Muscle of arm (tissue), 12 donors: Measurements from ENCODE around the gene UBR3. TPM values are rescaled to one million over a fixed set of nuclear protein-coding genes. Genes with fewer than 3 reads are reported as not detected.
"Not testable (repeated sequence)": the region's sequence is repeated elsewhere in the genome, so short reads cannot be mapped to it uniquely, and the experiment has no call there.

Source experiments
- DNase-seq: peaks from one replicate; pipeline ENCODE4 v3.0.0-alpha.2; 2013
- polyA plus RNA-seq, 12 donors: library from polyadenylated mRNA; unstranded; fragments of 120-200 nt; gene quantifications; one replicate each; pipeline ENCODE4 v1.2.1, GENCODE V29; 2013; ENCODE audit not compliant: insufficient read length in 12 of 12

The UBR3 gene
- polyA plus RNA-seq, 12 donors: 23.4 to 65.9 (median 53.2) TPM; not detected in 1

DNA sequence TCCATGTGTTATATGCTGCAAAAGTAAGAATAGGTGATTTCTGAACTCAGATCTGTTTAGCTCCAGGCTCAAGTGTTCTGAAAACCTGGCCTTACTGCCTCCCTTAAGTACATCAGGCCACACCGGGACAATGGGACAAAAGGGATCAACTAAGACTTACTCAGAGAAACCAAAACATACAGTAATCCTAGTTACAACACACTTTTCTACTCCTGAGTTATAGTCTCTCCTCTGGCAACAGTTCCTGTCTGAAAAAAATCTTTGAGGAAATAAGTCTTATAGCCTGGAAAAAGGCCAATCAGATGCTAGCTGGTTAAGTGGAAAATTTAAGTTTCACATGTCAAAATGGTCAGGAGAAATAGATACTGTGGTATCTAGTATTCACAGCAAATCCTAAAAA lies 8.1 kb upstream of the UBR3 start:
- no peak for DNase-seq

DNA sequence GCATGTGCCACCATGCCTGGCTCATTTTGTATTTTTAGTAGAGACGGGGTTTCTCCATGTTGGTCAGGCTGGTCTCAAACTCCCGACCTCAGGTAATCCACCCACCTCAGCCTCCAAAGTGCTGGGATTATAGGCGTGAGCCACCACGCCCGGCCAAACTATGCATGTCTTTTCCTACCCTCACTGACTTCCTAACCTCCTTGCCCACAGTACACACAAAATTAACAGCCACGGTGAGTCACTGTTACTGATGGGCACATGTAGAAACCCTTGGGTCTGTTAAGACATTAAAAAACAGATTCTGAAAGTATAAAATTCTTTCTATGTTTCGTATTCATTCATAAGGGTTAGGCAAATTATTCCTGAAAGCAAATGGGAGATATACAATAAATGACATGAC lies 7.2 kb upstream of the UBR3 start:
- not testable (repeated sequence) for DNase-seq

DNA sequence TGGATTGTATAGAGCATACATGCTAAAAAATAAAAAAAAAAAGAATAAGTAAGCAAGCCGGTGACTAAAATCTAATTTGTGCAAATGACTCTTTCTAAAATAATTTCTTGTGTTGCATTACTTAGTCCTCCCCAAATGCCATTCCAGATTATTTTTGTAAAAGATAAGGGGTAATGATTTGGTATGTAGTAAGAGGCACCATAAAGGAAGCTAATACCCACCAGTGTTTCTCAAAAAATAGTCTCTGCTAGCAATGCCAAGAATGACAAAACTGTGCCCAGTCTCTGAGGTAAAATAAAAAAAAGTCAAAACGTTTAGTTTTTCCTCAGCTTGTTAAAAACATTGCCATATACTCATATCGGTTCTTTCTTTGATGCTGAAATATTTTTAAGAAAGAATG lies 5.2 kb upstream of the UBR3 start:
- no peak for DNase-seq

DNA sequence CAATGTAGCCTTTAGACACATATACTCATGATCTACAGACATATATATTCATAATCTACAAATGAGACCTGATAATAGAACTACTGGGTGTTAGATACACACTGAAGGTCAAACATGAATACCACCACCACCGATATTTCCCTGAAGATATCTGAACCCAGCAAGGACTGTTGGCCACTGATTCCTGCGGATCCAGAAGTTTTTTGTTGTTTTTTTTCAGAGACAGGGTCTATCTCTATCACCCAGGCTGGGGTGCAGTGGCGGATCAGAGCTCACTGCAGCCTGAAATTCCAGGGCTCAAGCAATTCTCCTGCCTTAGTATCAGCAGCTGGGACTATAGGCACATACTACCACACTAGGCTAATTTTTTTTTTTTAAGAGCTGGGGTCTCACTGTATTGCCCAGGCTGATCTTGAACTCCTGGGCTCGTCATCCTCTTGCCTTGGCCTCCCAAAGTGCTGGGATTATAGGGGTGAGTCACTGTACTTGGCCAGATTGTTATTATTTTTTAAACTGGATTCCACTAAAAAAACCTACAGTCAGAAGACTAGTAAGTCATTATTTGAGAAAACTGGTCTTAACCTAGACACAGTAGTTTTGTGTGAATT lies 4.4 kb upstream of the UBR3 start:
- DNase-seq: no peak

DNA sequence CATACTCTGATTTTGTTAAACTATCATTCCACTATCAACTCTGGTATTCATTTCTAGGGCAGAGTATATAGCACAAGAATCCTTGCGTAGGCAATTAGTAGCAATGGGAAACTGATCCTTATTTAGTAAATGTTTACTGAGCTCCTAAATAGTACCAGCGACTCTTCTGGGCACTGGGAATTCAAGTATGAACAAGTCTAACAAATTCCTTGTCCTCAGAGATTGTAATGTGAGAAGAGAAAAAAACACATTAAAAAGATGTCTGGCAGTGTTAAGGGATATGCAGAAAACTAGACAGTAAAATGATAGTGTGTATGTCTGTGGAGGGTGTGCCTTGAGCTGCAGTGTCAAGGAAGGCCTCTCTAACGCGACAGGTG lies 3.3 kb upstream of the UBR3 start:
- DNase-seq: no peak

DNA sequence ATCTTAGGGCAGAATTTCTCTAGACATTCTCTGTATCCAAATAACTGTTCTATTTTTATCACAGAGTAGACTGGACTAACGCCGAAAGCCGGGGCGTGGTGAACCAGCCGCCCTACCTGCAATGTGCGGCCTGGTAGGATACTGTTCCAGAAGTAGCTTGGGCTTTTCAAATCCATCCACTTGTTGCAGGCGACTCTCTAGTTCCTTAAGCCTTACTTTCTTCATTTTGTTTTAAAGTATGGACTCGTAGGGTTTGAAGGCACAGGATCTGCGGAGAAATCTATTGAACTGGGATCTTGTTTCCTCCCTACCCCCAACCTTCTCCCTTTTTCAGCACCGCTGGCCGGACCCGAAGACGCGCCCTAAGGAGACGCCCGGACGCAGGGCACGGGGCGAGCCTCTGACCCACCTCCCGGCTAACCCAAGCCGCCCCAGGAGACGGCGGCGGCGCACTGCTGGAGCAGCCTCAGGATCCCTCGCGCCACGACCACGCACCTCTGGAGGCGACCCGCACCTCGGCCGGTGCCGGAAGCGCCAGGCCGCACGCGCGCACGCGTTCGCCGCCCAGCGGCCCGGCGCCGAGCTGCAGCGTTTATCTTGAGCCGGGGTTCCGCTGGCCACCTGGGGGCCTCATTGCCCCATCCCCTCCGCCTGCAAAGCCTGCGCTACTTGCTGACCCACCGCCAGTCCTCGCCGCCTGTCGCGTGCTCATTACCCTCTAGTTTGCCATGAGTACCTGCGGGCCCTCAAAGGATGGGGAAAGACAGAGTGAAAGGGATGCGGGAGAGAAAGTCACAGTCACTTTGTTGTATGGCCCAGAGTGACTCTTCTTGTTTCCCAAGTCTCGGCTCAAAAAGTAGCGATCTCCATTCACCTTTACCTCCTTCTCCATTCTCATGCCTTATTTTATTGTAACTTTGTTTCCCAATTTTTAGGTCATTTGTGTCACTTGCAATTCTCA lies 2.6 kb upstream of the UBR3 start, which contains the start of gene METTL5:
Gene METTL5 (minus strand): TSS at position 533 of the 961 bp plus-strand sequence. CDS start 308 bp downstream, at position 225.
- peak; percentile 83 for DNase-seq

DNA sequence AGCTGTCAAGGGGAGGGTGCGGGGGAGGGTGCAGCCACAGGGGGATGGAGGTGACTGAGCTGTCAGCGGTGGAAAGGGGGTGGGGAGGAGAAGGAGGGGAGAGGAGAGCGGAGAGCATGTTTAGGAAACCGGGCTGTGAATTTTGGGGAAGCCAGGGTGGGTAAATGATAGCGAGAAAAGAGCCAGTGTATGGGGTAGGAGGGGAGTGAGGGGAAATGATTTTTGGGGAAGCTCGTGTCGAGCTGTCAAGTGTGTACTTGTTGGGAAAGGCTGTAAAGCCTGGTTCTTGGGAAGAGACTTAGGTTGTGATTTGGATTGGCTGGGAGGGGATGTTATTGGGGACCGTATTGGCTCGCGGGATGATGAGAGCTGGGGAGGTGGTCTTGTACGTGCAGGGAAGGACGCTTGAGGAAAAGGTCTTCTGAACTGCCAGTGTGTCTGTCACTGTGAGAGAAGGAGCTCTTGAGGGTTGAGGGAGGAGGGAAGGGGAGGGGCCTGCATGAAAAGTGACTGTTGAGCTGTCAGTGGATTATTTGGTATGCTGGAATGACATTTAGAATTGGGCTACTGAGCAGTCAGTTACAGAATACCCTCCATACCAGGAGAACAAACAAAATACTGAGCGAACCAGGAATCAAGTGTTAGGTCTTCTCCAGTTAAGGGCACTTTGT lies 1.0 kb downstream of the UBR3 start:
- DNase-seq: peak; percentile 34

DNA sequence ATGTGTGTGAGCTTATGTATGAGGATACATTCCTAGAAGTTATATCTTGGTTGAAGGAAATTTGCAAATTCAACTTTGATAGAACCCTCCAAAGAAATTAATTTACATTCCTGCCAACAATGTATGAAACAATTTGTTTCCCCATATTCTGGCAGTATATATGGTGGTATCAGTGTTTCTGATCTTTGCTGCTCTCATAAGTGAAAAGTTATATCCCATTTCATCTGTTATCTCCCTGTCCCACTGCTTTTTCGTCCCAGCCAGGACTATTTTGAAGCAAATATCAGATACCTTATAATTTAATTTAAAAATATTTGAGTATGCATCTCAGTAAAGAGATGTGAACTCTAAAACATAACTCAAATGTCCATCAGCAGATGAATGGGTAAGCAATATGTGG lies 7.1 kb downstream of the UBR3 start:
- DNase-seq: no peak

DNA sequence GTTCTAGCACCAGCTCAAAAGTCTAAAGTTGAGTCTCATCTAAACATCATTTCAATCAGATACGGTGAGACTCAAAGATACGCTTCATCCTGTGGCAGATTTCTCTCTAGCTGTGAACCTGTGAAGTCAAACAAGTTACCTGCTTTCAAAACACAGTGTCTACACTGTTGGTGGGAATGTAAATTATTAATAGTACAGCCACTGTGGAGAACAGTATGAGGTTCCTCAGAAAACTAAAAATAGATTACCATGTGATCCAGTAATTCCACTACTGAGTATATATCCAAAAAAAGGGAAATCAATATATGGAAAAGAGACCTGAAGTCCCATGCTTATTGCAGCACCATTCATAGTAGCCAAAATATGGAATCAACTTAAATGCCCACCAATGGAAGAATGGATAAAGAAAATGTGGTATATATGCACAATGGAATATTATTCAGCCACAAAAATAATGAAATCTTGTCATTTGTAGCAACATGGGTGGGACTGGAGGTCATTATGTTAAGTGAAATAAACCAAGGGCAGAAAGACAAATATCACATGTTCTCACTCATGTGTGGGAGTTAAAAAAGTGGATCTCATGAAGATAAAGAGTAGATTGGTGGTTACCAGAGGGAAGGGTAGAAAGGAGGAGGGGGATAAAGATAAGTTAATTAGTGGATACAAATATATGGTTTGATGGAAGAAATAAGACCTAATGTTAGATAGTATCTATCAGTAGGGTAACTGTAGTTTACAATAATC lies 11.7 kb downstream of the UBR3 start:
- DNase-seq: no peak

DNA sequence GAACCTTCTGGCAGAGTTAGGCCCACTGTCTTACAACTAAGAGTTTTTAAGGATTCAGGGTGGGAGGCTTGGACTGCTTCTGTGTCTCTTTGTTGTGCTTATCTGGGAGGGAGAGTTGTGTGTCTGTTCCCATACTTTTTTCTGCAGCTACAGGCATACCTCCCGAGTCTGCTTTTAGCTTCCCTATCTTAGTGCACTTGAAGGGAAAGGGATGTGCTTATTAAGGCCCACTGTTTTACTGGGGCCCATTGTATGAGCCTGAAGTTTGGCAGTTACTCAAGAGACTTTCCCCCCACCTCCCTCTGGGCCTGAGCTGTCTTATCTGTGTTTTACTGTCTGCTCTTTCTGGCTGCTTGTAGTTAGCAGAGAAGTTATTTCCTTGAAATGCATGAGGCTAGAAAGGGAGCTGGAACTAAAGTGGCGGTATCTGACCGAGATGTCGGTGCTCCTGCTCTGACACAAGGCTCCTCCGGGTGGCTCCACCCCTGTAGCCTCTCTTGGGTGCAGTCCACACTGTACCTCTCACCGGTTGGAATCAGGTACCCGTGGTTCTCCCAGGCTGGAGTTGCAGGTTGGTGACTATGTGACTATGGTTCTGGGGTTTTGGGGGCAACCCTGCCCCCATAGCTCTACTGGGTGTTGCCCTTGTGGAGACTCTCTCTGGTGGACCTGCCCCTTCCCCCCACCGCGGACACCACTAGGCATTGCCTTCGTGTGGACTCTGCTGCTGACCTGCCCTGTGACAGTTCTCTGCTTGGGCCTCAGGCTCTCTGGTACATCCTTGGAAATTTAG lies 12.9 kb downstream of the UBR3 start:
- no peak for DNase-seq

DNA sequence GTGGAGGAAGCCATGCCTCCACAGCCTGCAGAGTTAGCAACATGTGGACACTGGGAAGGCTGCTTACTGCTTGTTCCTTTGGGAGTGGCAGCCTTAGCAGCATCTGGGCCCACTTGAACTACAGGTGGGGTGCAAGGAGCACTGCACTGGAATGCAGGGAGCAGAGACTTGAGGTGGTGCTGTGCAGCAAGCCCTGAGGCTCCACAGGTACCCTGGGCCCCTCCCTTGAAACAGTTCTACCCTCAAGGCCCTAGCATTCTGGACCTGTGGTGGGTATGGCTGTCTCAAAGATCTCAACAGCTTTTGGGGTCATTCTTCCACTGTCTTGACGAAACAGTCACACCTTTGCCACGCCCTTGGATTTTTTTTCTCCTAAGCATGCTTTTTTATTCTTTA lies 13.5 kb downstream of the UBR3 start:
- no peak for DNase-seq

DNA sequence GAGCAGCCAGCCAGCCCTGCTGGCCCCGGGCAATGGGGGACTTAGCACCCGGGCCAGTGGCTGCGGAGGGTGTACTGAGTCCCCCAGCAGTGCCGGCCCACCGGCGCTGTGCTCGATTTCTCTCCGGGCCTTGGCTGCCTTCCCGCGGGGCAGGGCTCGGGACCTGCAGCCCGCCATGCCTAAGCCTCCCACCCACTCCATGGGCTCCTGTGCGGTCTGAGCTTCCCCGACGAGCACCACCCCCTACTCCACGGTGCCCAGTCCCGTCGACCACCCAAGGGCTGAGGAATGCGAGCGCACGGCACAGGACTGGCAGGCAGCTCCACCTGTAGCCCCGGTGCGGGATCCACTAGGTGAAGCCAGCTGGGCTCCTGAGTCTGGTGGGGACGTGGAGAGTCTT lies 14.4 kb downstream of the UBR3 start:
- DNase-seq: not testable (repeated sequence)

DNA sequence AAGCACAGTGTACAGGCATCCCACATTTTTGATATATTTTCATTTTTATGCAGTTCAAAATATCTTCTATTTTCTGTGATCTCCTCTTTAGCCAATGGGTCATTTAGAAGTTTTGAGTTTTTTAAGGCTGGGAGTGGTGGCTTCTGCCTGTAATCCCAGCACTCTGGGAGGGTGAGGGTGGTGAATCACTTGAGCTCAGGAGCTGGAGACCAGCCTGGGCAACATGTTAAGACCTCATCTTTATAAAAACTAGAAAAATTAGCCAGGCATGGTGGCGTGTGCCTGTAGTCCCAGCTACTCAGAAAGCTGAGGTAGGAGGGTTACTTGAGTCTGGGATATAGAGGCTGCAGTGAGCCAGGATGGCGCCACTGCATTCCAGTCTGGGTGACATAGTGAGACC lies 17.8 kb downstream of the UBR3 start:
- no peak for DNase-seq

DNA sequence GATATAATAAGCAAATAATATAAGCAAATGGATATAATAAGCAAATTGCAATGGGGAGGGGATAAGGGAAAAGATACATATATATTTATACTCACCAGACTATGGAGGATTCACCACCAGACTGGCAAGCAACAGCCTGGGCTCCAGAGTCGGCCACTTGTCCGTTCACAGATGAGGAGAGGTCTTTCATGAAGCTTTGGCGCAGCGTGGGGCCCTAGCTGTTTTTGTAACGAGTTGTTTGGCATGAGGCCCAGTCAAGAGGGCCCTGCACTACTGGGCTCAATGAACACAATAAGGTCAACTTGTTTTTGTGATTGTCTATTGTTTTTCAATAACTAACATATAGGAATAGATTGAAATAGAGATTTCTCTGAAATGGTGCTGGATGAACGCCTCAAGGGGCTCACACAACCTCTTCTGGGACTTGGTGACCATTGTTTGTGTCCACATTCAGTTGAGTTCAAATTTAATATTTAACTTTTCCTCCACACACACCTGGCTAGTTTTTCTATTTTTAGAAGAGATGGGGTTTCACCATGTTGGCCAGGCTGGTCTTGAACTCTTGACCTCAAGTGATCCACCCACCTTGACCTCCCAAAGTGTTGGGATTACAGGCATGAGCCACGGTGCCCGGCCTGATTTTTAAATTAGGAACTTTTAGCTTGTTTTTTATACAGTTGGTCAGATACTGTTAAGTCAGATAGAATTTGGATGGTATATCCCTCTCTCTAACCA lies 21.9 kb downstream of the UBR3 start:
- DNase-seq: not testable (repeated sequence)

DNA sequence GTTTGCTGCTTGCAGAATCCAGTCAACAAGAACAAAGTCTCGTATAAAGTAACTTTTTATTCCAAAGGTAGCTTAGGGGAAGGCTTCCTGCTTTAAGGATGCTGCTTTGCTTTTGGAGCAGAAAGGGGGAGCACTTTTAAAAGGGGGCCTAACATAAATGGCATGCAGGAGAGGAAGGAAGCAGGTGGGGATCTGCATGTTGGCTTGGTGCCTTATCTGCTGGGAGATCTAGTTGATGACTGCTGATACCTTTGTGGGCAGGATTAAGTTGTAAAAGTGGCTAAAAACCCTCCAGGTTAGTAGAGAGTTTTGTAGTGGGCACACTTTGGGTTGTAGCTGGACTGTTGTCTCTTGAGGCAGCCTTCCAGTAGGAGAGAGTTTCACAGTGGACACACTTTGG lies 22.5 kb downstream of the UBR3 start:
- no peak for DNase-seq

DNA sequence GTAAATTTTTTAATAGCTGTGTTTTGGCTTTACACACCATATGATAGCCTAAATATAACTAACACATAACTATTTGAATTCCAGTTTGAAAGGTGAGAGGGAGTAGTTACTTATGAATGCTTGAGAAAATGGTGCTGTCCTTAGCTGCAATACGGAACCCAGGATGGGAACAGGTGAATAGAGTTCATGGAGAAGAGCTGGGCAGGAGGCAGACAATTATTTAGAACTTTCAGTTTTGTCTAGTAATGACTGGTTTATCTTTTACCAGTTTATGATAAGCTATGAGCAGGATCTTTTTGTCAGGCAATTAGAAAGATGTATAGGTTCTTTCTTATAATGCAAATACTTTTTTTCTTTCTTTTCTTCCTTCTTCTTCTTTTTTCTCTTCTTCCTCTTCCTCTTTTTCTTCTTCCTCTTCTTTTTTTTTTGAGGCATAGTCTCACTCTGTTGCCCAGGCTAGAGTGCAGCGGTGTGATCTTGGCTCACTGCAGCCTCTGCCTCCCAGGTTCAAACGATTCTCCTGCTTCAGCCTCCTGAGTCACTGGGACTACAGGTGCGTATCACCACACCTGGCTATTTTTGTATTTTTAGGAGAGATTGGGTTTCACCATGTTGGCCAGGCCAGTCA lies 25.9 kb downstream of the UBR3 start:
- DNase-seq: no peak

DNA sequence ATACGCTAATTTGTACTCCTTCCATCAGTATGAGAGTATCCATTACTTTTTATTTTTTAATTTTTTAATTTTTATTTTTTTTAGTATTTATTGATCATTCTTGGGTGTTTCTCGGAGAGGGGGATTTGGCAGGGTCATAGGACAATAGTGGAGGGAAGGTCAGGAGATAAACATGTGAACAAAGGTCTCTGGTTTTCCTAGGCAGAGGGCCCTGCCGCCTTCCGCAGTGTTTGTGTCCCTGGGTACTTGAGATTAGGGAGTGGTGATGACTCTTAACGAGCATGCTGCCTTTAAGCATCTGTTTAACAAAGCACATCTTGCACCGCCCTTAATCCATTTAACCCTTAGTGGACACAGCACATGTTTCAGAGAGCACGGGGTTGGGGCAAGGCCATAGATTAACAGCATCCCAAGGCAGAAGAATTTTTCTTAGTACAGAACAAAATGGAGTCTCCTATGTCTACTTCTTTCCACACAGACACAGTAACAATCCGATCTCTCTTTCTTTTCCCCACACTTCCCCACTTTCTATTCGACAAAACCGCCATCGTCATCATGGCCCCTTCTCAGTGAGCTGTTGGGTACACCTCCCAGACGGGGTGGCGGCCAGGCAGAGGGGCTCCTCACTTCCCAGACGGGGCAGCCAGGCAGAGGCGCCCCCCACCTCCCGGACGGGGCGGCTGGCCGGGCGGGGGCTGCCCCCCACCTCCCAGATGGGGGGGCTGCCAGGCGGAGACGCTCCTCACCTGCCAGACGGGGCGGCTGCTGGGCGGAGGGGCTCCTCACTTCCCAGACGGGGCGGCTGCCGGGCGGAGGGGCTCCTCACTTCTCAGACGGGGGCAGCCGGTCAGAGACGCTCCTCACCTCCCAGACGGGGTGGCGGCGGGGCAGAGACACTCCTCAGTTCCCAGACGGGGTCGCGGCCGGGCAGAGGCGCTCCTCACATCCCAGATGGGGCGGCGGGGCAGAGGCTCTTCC lies 28.3 kb downstream of the UBR3 start:
- DNase-seq: not testable (repeated sequence)

DNA sequence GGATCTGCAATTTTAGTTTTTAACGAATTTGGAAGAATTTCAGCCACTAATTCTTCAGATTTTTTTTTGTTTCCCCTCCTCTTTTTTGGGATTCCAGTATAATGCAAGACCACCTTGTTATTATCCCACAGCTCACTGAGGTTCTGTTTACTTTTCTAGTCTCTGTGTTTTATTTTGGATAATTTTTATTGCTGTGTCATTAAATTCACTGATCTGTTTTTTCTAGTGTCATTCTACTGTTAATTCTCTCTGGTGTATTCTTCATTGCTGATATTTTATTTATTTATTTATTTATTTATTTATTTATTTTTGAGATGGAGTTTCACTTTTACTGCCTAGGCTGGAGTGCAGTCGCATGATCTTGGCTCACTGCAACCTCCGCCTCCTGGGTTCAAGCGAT lies 32.2 kb downstream of the UBR3 start:
- no peak for DNase-seq

DNA sequence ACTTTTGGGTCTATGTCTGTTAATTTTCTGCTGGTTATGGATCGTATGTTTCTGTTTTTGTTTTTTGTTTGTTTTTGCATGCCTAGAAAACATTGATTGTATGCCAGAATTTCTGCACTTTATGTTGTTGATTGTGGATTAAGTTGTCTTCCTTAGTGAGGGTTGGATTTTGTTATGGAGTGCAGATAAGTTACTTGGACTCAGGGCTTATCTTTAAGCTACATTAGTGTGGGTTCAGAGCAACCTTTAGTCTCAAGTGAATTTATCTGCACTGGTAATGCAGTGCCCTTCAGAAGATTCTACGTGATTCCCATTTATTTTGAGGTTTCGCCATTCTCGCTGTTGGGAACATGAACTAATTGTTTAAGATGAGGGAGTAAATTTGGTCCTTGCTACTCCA lies 32.9 kb downstream of the UBR3 start:
- DNase-seq: no peak
